Activated CD8-positive, alpha-beta memory T cell treated with anti-CD3 and anti-CD28 coated beads for 36 hours (primary cell): ENCODE results near the gene CDH13. TPM values are rescaled to one million over a fixed set of nuclear protein-coding genes. Genes with fewer than 3 reads are reported as not detected.

Experiments used
- CTCF ChIA-PET: fragments of 350-600 bp; sonication (Branson Sonifier 250); formaldehyde crosslinking; loops from one replicate; lab custom pipeline; 2021; ENCODE audit warnings: antibody characterized with exemption; lab: Charles Lee
- POLR2A ChIA-PET: fragments of 350-600 bp; sonication (Branson Sonifier 250); formaldehyde crosslinking; loops from one replicate; lab custom pipeline; 2021; ENCODE audit warnings: antibody characterized with exemption; lab: Charles Lee
- total RNA-seq, 2 experiments: library from RNA; stranded (reverse); gene quantifications; one replicate each; pipeline ENCODE4 v1.2.3, GENCODE V29; 2021

Gene CDH13
- total RNA-seq, 2 experiments from 2014 or later, result not detected

DNA sequence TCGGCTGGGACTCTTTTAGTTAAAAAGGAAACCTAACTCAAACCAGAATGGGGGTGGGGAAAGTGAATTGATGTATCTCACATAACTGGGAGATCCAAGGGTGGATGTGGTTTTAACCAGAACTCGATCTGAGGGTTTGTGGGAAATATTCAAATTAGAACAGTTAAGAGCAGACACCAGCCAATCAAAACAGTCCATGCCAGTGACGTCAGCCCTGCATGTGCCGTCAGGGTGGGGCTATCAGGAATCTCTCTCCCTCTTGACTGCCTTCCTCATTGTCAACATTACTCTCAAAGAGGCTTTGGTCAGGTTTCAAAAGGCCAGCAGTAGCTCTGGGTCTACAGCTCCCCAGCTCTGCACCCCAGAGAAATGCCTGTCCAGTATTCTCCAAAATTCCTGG lies 1086.8 kb downstream of the CDH13 start:
- POLR2A ChIA-PET, result no interaction called here
- CTCF ChIA-PET, result no interaction called here

DNA sequence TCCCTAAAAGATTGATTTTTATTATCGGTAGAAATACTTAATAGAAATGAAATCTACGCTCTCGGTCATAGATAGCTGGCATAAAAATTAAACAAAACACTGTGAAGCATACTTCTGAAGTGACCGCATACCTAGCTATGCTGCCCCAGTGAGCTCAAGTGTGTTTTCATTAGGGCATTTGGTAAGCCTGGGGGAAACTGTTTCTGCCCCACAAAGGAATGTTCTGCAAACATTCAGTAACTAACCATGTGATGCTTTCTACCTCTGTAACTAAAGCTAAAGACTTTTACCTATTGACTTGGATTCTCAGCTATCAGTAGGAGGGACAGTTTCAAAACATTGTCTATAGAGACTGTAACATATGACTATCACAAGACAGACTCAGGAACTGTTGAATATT lies 1087.5 kb downstream of the CDH13 start:
- ChIA-PET CTCF (no interaction called here), POLR2A (no interaction called here)

DNA sequence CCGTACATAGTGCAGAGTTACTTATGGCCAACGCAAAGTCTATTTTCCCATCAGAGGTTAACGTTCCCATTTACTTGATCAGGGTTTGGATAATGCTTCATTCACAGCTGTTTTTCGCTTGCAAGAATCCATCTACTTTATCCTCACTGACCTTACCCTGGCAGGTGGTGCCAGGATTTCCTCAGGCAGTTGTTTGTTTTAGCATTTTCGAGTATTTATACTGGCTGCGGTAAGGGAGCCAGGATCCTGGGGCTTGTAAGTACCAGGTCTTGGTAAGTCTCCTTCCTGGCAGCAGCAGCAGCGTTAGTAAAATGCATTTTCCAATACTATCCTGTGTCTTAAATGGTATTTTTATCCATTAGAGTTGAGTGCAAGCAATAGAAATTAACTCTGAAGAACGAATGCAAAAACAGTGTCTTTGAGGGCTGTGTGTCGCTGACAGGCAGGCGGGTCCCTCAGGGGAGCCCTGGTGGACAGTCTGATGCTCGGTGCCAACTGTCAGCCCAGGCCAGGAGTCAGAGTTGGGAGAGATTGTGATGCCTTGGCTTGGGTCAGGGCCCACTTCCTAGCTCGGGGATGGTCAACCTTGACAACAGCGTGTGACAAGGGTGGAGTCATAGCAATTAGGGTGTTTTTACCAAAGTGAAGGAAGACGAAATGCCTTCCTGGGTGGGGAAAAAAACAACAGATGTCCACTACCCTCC lies 1088.6 kb downstream of the CDH13 start:
- CTCF ChIA-PET, result no interaction called here
- POLR2A ChIA-PET, result no interaction called here

DNA sequence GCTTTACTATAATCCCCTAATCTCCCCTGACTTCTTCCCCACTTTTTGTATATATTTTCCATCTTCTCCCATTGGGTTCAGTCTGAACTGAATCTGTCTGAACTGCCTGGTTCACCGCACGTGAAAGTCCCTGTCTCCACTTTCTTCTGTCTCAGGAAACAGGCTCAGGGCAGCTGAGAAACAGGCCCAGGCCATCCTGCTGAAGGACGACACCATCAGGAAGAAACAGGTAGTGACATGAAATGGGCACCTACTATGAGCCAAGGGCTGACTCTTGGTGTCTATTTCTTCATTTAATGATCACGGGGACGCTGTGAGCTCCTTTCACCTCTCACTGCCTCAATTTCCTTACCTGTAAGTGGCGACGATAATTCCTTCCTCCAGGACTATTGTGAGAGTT lies 1090.5 kb downstream of the CDH13 start:
- POLR2A ChIA-PET, result no interaction called here
- CTCF ChIA-PET, result no interaction called here

DNA sequence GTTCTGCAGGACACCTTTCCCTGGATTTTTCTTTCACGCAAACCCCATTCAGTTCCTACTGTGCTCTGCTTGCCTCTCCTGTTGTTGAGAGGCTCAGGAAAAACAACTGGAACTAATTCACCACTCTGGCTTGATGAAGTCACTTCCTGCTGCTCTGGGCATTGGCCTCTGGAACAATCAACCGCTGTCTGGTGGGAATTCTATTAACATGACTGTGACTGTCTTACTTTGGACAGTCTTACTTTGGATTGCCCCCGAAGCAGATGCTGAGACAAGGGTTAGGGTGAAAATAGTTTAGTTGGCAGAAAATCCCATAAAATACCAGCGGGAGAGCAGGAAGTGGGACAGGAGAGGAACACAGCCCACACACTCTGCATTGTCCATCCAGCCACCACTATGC lies 1091.0 kb downstream of the CDH13 start:
- ChIA-PET POLR2A (no interaction called here), CTCF (no interaction called here)

DNA sequence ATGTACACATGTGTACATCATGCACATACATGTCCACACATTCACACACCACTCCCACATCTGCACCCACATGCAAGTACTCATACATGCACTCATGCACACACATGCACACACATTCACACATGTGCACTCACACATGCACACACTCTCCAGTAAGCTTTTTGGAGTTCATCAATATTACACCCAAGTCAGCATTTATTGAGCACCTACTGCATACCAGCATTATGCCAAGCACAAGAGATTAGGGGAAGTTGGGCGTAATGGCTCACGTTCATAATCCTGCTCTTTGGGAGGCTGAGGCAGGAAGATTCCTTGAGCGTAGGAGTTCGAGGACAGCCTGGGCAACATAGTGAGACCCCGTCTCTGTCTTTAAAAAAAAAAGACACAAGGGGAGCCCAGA lies 1093.4 kb downstream of the CDH13 start:
- CTCF ChIA-PET, result no interaction called here
- POLR2A ChIA-PET, result no interaction called here

DNA sequence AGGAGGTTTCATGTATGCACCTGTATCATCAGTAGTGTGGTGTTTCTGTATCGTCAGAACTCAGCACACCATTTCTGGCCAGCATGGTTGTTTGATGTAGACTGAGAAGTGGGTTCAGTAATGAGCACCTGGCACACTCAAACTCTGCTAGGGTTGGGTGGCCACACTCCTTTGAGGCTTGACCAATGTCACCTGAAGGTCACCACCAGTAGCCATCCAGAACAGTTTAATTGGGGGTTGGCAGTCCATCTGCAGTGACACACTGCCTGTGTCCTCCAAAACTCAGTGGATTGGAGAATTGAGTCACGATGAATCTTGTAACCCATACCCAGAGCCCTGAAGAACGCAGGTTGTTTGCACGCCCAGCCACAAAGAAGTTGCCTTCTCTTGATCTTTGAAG lies 1094.2 kb downstream of the CDH13 start:
- CTCF ChIA-PET, result no interaction called here
- POLR2A ChIA-PET, result no interaction called here

DNA sequence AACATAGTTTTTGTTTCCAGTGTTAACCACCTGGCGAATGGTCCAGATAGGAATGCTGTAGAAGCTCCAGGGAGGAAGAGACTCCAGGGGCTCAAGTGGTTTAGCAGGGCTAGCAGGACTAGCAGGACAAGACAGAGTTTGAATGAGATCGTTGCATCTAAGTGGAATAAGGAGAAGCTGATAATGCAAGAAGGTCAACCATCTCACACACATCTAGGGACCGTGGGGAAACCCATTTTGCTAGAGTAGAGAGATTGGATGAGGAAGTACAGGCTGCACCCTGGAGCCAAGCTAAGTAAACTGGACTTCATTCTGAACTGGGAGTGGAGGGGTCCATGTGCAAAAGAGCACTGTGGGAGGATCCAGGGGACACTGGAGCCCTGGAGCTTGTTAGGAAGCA lies 1094.9 kb downstream of the CDH13 start:
- ChIA-PET POLR2A (no interaction called here), CTCF (no interaction called here)

DNA sequence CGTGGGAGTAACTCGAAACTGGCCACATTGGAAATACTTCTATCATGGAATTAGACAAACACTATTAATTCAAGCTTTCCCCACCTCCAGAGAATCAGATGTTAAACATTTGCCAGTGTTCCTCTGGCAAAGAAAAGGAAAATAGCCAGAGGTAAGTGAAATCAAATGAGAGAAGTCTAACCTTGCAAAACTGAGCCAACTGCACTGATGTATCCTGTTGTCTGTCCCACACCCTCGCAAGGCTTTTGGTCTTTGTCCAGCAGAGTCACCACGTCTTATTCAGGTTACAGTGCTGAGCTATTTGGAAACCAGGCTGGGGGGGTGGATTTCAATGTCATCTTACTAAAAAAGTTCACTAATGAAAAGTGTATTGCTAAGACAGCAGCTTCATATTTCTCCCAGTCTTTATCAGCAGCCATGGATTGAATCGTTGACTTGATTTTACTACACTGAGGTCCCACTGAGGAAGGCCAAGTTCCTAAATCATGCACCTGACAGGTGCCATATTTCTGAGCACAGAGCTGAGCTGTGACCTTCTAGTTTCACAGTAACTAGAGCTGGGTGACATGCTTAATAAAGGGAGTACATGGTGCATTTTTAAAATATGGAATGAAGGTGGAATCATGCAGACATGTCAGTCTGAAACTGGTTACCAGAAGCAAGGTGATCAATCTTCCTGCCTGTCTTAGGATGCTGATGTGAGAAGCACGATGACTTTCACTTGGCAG lies 1095.9 kb downstream of the CDH13 start:
- CTCF ChIA-PET, result no interaction called here
- POLR2A ChIA-PET, result no interaction called here

DNA sequence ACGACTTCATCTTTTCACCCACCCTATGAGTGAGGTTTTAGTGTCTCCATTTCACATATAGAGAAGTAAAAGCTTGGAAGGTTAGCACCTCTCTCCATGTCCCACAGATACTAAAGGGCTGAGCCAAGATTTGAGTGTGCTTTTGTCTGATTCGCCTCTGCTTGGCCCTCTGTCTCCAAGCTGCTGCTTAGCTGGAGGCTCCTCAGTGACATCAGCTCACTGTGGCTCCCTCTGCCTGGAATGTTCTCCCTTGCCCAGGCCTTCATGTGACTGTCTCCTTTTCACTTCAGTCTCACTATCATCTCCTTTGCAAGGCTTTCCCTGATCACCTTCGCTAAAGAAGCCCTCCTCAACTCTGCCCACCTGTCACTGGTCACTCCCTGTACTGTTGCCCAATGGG lies 1096.5 kb downstream of the CDH13 start:
- CTCF ChIA-PET, result no interaction called here
- POLR2A ChIA-PET, result no interaction called here

DNA sequence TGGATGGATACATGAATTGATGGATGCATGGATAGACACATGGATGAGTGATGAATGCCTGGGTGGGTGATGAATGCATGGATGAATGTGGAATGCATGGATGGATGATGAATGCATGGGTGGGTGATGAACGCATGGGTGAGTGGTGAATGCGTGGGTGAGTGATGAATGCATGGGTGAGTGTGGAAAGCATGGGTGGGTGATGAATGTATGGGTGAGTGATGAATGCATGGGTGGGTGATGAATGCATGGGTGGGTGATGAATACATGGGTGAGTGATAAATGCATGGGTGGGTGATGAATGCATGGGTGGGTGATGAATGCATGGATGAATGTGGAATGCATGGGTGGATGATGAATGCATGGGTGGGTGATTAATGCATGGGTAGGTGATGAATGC lies 1097.1 kb downstream of the CDH13 start:
- CTCF ChIA-PET, result no interaction called here
- POLR2A ChIA-PET, result no interaction called here

DNA sequence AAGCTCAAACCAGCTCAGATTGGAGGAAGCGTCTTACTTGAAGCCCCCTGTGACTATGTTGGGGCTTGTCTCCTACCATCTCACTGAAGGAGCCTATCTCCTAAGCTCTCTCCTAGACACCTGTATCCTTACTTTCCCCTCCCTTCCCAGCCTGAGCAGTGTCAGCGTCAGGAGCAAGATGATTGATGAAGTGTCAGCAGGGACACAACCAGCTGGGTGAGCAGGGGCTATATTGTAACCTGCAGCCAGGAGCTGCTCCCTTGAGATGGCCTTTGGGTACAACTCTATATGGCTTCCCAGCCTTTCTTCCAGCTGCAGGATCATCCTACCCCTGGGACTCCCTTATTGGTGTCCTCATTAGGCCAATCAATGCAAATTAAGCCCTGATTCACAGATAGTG lies 1097.8 kb downstream of the CDH13 start:
- ChIA-PET POLR2A (no interaction called here), CTCF (no interaction called here)

DNA sequence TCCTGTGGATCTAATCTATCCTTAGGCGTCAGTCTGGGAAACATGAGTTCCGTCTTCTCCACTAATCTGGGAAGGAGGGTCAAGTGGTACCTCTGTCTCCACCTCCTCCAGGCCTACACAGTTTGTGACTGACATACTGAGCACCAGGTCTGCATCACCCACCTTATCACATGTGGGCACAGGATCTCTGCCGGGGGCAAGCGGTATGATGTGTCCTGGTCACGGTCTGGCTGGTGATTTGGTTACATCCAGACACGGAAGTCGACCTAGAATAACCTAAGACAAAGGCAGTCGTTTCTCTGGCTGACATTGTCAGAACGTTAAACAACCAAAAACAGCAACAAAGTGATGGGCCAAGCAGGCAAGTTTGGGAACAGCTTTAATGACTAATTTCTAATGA lies 1098.5 kb downstream of the CDH13 start:
- CTCF ChIA-PET, result no interaction called here
- POLR2A ChIA-PET, result no interaction called here

DNA sequence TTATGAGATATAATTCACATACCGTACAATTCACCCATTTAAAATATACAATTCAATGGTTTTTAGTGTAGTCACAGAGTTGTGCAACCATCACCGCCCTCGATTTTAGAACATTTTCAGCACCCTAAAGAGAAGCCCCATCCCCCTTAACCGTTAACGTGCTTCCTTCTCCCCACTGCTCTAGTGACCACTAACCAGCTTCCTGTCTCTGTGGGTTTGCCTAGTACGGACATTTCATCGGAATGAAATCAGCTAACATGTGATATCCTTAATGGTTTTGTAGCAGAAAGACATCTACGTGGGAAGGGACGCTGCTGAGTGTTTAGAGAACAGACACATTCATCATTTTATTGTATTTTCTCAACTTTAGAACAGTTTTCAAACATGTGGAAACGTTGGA lies 1100.2 kb downstream of the CDH13 start:
- POLR2A ChIA-PET, result no interaction called here
- CTCF ChIA-PET, result no interaction called here

DNA sequence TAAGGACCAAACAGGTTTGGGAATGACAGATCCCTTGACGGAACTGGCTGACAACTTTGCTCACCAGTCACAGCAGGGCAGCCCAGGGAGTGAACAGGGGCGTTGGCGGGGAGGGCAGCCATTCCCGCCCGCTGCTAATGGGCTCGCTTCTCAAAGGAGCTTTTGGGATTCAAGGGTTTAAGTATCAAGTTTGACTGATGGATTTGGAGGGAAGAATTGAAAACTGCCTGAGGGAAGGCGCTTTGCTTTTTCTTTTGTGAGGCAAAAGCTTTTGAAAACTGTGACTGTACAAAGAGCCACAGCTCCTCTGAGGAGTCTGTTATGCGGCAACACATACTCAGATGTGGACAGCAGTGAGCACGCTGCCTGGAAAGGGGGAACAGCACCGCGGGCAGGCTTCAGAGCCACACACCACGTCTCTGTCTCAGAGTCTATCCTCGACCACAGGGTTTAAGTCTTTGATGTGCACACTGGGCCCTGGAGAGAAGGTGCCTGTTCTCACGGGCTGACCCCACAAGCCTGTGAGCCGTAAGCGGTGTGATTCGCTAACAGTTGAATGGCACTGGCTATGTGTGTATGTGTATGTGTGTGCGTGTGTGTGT lies 1101.1 kb downstream of the CDH13 start:
- ChIA-PET CTCF (no interaction called here), POLR2A (no interaction called here)

DNA sequence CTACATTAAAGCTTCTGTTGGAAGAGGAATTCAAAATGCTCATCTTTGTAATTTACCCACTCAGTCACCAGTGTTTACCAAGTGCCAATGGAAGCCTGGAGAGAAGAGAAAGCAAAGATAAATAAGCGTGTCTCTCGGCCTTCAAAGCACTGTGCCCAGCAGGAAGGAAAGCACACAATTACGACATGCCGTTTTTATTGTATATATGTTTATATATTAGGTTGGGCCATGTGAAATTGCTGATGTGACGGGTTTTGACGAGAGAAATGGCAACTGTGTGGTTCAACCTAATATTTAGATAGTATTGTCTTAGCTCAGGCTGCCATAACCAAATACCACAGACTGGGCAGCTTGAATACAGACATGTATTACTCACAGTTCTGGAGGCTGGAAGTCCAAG lies 1101.7 kb downstream of the CDH13 start:
- ChIA-PET CTCF (no interaction called here), POLR2A (no interaction called here)

DNA sequence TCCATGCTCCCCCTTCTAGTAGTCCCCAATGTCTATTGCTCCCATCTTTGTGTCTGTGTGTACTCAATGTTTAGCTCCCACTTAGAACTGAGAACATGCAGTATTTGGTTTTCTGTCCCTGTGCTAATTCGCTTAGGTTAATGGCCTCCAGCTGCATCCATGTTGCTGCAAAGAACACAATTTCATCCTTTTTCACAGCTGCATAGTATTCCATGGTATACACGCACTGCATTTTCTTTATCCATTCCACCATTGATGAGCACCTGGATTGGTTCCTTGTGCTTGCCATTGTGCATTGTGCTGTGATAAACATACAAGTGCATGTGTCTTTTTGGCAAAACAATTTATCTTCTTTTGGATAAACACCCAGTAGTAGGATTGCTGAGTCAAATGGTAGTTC lies 1104.0 kb downstream of the CDH13 start:
- ChIA-PET POLR2A (no interaction called here), CTCF (no interaction called here)

DNA sequence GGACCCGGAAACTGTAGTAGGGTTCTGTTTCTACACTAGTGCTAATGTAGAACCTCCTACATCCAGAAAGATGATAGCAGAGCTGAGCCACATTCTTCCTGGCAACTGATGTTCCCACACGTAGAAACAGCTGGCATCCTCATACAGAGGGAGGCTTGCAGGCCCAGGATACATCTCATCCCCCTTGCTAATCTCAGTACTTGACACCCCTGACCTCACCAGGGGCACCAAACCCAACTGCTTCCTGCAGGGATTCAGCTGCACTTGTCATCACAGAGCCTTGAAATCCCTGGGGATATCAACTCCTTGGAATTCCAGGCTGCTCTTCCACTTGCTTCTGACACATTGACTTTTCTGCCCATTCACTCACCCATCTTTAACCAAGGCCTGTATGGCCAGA lies 1105.8 kb downstream of the CDH13 start:
- ChIA-PET CTCF (no interaction called here), POLR2A (no interaction called here)

DNA sequence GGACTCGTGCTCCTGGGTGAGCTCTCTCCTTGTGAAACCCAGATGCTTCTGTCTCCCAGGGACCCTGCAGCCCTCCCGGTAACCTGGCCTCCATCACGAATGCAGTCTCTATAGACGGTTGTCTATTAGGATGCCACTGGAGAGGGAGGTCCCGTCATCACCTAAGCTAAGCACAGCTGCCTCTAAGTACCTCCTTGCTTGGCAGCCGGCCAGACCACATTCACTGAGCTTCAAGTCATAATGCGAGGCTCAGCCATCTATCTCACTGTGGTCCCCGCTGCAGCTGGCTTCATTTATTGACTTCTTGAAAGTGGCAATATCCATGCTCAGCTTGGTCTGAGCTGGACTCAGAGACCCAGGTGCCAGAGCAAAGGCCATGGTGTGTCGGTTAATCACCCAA lies 1106.5 kb downstream of the CDH13 start:
- ChIA-PET CTCF (no interaction called here), POLR2A (no interaction called here)

DNA sequence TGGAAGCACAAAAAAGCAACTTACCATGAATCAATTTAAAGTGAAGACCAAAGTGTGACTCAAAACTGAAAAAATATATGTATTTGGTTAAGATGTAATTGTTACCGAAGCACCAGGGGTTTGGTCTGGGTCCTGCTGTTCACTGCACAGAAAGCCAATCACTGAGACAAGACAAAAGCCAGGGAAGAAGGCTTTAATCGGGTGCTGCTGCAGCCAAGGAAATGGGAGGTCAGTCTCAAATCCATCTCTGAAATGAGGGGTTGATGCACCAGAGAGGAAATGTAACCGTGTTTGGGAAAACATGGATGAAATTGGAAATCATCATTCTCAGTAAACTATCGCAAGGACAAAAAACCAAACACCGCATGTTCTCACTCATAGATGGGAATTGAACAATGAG lies 1107.4 kb downstream of the CDH13 start:
- ChIA-PET CTCF (no interaction called here), POLR2A (no interaction called here)

DNA sequence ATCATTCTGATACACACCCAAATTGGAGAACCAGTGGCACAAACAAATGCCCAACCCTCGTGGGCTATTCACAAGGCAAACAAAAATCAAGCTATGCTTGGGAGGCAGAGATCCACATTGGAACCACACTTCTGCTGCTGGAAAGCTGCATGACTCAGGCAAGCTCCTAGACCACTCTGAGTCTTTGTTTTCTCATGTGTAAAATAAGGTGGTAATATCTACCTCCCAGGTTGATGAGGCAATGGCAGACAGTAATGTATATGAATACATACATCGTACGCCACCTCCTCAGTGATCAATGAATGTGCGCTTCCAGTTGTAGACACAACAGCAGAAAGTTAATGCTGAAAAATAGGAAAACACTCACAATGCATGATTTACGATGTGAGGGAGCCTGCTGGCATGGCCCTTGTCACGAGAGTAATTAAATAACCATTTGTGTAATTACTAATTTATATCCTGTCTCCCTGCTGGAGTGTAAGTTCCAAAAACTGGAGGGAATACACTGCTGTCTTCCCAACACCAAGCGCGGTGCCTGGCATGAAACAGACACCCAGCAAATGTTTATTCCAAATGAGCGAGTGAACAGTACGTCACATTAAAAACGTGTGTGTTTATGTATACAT lies 1111.1 kb downstream of the CDH13 start:
- CTCF ChIA-PET, result no interaction called here
- POLR2A ChIA-PET, result no interaction called here
